HG03457 (cell line): ENCODE data around the gene PRICKLE4.

Source experiments
- ATAC-seq: cut with Tn5 transposase; IDR thresholded peaks from one replicate; pipeline ENCODE4 v1.9.1; 2021; ENCODE audit warnings: moderate number of reproducible peaks; ENCODE audit not compliant: unreplicated experiment

Gene PRICKLE4

GRCh38 chr6:41836022-41836659 lies 55.6 kb downstream of the PRICKLE4 start:
- no peak for ATAC-seq

DNA sequence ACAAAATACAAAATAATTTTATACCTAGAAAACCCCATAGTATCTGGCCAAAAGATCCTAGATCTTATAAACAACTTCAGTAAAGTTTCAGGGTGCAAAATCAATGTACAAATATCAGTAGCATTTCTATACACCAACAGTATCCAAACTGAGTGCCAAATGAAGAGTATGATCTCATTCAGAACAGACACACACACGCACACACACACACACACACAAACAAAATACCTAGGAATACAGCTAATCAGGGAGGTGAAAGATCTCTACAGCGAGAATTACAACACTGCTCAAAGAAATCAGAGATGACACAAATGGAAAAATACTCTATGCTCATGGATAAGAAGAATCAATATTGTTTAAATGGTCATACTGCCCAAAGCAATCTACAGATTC lies 56.1 kb downstream of the PRICKLE4 start:
- ATAC-seq = no peak
